ENCODE measurements around the gene EPSTI1.

The EPSTI1 gene

DNA sequence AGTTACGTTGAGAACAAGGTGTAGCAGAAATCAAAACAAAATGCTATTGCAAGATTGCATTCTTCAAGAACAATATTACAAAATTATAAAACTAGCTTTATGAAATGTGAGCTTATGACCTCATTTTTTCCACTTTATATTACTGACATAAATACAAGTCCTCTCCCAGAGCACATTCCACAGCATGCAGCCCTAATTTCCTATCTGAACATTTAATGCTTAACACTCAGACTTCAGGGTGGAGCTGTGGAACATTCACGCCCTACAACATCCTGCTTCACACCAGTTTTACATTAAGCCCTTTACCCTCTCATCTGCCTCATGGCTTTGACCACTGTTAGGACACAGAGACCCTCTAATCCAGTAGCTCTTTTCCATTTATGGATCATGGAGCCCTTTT lies 65.5 kb downstream of the EPSTI1 start:
- H3K27me3 ChIP-seq = no peaks in the 10 kb centered on the region
- H3K4me3 ChIP-seq (ENCODE audit: low read depth in 1 of 2, low read length in 1 of 2) = no peak overlapping the region
- TF ChIP-seq, protein P1, sequence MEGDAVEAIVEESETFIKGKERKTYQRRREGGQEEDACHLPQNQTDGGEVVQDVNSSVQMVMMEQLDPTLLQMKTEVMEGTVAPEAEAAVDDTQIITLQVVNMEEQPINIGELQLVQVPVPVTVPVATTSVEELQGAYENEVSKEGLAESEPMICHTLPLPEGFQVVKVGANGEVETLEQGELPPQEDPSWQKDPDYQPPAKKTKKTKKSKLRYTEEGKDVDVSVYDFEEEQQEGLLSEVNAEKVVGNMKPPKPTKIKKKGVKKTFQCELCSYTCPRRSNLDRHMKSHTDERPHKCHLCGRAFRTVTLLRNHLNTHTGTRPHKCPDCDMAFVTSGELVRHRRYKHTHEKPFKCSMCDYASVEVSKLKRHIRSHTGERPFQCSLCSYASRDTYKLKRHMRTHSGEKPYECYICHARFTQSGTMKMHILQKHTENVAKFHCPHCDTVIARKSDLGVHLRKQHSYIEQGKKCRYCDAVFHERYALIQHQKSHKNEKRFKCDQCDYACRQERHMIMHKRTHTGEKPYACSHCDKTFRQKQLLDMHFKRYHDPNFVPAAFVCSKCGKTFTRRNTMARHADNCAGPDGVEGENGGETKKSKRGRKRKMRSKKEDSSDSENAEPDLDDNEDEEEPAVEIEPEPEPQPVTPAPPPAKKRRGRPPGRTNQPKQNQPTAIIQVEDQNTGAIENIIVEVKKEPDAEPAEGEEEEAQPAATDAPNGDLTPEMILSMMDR (IDR thresholded peaks at IDR 0.05) = no peak
- H3K9me3 ChIP-seq = no peaks in the 10 kb centered on the region
- H3K27ac ChIP-seq = no peak overlapping the region
- H3K4me1 ChIP-seq (ENCODE audit: control insufficient read depth in 1 of 2, insufficient read depth in 1 of 2, low read depth in 1 of 2, low read length in 1 of 2) = no peaks in the 10 kb centered on the region
- H3K36me3 ChIP-seq = no peaks in the 10 kb centered on the region

GRCh38 chr13:42926043-42926442 lies 66.0 kb downstream of the EPSTI1 start:
- Histone ChIP-seq H3K36me3 (no peaks in the 10 kb centered on the region), H3K9me3 (no peaks in the 10 kb centered on the region), H3K4me1 (ENCODE audit: control insufficient read depth in 1 of 2, insufficient read depth in 1 of 2, low read depth in 1 of 2, low read length in 1 of 2) (no peaks in the 10 kb centered on the region), H3K27me3 (no peaks in the 10 kb centered on the region), H3K27ac (no peak overlapping the region), H3K4me3 (ENCODE audit: low read depth in 1 of 2, low read length in 1 of 2) (no peak overlapping the region)
- TF ChIP-seq, protein P1 (IDR thresholded peaks at IDR 0.05) = no peak

DNA sequence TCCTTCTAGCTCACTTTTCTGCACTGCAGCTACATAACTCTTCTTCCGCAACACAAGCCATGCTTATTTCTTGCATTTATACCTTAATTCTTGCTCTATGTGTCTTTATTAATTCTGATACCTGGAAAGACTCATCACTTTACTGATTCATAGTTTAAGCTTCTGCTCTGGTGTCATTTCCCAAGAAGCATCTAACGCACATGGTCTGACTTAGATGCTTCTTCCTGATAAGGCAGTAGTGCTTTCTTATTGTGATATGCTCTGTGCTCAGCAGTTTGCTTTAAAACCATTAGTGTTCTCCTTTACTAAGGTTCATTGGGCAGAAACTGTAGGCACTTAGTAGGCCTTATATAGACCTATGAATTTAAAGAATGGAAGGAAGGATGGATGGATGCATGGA lies 66.4 kb downstream of the EPSTI1 start:
- Histone ChIP-seq H3K4me1 (ENCODE audit: control insufficient read depth in 1 of 2, insufficient read depth in 1 of 2, low read depth in 1 of 2, low read length in 1 of 2) (no peaks in the 10 kb centered on the region), H3K9me3 (no peaks in the 10 kb centered on the region), H3K36me3 (no peaks in the 10 kb centered on the region), H3K4me3 (ENCODE audit: low read depth in 1 of 2, low read length in 1 of 2) (no peak overlapping the region), H3K27ac (no peak overlapping the region), H3K27me3 (no peaks in the 10 kb centered on the region)
- TF ChIP-seq, protein P1 (IDR thresholded peaks at IDR 0.05) = no peak

DNA sequence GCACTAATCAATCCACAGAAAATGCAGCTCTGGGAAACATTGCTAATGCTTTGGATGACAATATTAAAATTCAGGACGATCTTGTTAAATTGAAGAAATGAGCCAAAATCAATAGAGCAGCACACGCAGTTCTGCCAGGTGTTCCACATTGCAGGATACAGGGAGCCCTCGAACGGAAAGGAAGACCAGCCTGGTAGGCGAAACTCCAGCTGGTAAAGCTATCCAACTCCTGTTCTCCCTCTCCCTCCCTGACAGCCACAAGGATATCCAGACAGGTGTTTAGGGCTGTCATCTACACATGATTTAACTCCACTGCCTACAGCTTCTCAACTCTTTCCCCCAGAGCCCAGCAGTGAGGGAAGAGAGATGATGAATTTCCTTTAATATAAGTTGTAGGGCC lies 67.7 kb downstream of the EPSTI1 start:
- no peak overlapping the region for H3K4me3 ChIP-seq (ENCODE audit: low read depth in 1 of 2, low read length in 1 of 2)
- no peak overlapping the region for H3K27ac ChIP-seq
- TF ChIP-seq, protein P1 (IDR thresholded peaks at IDR 0.05) = no peak
- no peaks in the 10 kb centered on the region for H3K9me3 ChIP-seq
- no peaks in the 10 kb centered on the region for H3K36me3 ChIP-seq
- no peaks in the 10 kb centered on the region for H3K27me3 ChIP-seq
- H3K4me1 ChIP-seq (ENCODE audit: control insufficient read depth in 1 of 2, insufficient read depth in 1 of 2, low read depth in 1 of 2, low read length in 1 of 2) = no peaks in the 10 kb centered on the region

- TF ChIP-seq, protein P1 (IDR thresholded peaks at IDR 0.05) = no peak
- Histone ChIP-seq H3K27me3 (no peaks in the 10 kb centered on the region), H3K27ac (no peak overlapping the region), H3K9me3 (no peaks in the 10 kb centered on the region), H3K4me3 (ENCODE audit: low read depth in 1 of 2, low read length in 1 of 2) (no peak overlapping the region), H3K36me3 (no peaks in the 10 kb centered on the region), H3K4me1 (ENCODE audit: control insufficient read depth in 1 of 2, insufficient read depth in 1 of 2, low read depth in 1 of 2, low read length in 1 of 2) (no peaks in the 10 kb centered on the region)
These were observed 84.3 kb downstream of the EPSTI1 start for GRCh38 chr13:42907745-42908144.

- H3K36me3 ChIP-seq = no peaks in the 10 kb centered on the region
- H3K9me3 ChIP-seq = no peaks in the 10 kb centered on the region
- no peaks in the 10 kb centered on the region for H3K27me3 ChIP-seq
- no peak overlapping the region for H3K4me3 ChIP-seq (ENCODE audit: low read depth in 1 of 2, low read length in 1 of 2)
- TF ChIP-seq, protein P1 (IDR thresholded peaks at IDR 0.05) = no peak
- no peak overlapping the region for H3K27ac ChIP-seq
- H3K4me1 ChIP-seq (ENCODE audit: control insufficient read depth in 1 of 2, insufficient read depth in 1 of 2, low read depth in 1 of 2, low read length in 1 of 2) = no peaks in the 10 kb centered on the region
These were observed 85.8 kb downstream of the EPSTI1 start for GRCh38 chr13:42906257-42906656.
